T-cell (primary cell): ENCODE results near the gene RMI1. TPM values are rescaled to one million over a fixed set of nuclear protein-coding genes. Genes with fewer than 3 reads are reported as not detected.
A peak's percentile ranks its signal among the peaks of the same experiment; 100 is the strongest.

ENCODE experiments used
- ATAC-seq, 4 experiments: fragments of 200-7000 bp in 3 of 4; fragments of 150-1000 bp in 1 of 4; cut with Tn5 transposase; replicated peaks in 1 of 4; 1 replicate in 3 of 4; 2 replicates in 1 of 4; pipeline ENCODE4 v1.10.0; 2021; ENCODE audit warnings: moderate library complexity in 3 of 4, mild to moderate bottlenecking in 2 of 4, moderate number of reproducible peaks in 1 of 4
- CTCF ChIA-PET, 2 donors: fragments of 300-600 bp; sonication (Branson Sonifier 250); formaldehyde crosslinking; loops; one replicate each; lab custom pipeline; 2022; ENCODE audit warnings: antibody characterized with exemption in 2 of 2; lab: Charles Lee
- POLR2A ChIA-PET, 2 donors: fragments of 300-600 bp; sonication (Branson Sonifier 250); formaldehyde crosslinking; loops; one replicate each; lab custom pipeline; 2022; ENCODE audit warnings: antibody characterized with exemption in 2 of 2; lab: Charles Lee
- DNase-seq, 35 experiments: peaks; one replicate each; pipeline versions ENCODE4 v3.0.0 to v3.0.0-alpha.2; 2013 to 2023
- H3K27ac ChIP-seq: one replicate; pipeline ENCODE4 v1.5.1; 2013; ENCODE audit warnings: low read length
- H3K27me3 ChIP-seq, 2 experiments: replicated peaks in 1 of 2; 1 replicate in 1 of 2; 2 replicates in 1 of 2; pipeline versions ENCODE4 v1.6.1 to v1.7.0; 2013; ENCODE audit warnings: low read length in 1 of 2, mixed read lengths in 1 of 2; ENCODE audit not compliant: control insufficient read depth in 2 of 2, insufficient read depth in 2 of 2; ENCODE audit errors: extremely low read depth in 1 of 2
- H3K36me3 ChIP-seq, 2 donors: 1 replicate in 1 of 2; 2 replicates in 1 of 2; pipeline versions ENCODE4 v1.6.1 to v1.7.0; 2013; ENCODE audit warnings: low read length in 1 of 2; ENCODE audit not compliant: control insufficient read depth in 2 of 2, insufficient read depth in 1 of 2; ENCODE audit errors: extremely low read depth in 1 of 2
- H3K4me1 ChIP-seq, 2 experiments: 1 replicate in 1 of 2; 2 replicates in 1 of 2; pipeline versions ENCODE4 v1.6.1 to v1.7.0; 2013; ENCODE audit warnings: low read length in 2 of 2, mixed read lengths in 1 of 2; ENCODE audit not compliant: insufficient read depth in 2 of 2, control insufficient read depth in 1 of 2; ENCODE audit errors: extremely low read depth in 1 of 2
- H3K4me3 ChIP-seq, 2 donors: 1 replicate in 1 of 2; 2 replicates in 1 of 2; pipeline versions ENCODE4 v1.5.1 to v1.7.0; 2013; ENCODE audit warnings: mild to moderate bottlenecking in 2 of 2, low read length in 1 of 2, moderate library complexity in 1 of 2; ENCODE audit not compliant: control insufficient read depth in 1 of 2; ENCODE audit errors: extremely low read depth in 1 of 2
- H3K9me3 ChIP-seq: 2 replicates; pipeline ENCODE4 v1.7.0; 2013
- H3K27ac Mint-ChIP-seq, 2 donors: one replicate each; pipeline ENCODE4 v1.8.0; 2020 to 2021; ENCODE audit warnings: mild to moderate bottlenecking in 2 of 2, mixed read lengths in 2 of 2
- H3K27me3 Mint-ChIP-seq, 2 donors: one replicate each; pipeline ENCODE4 v1.8.0; 2021 to 2022; ENCODE audit warnings: mixed read lengths in 2 of 2
- H3K36me3 Mint-ChIP-seq: one replicate; pipeline ENCODE4 v1.8.0; 2021; ENCODE audit warnings: mixed read lengths
- H3K4me1 Mint-ChIP-seq, 3 donors: one replicate each; pipeline ENCODE4 v1.8.0; 2020 to 2022; ENCODE audit warnings: mixed read lengths in 3 of 3, mild to moderate bottlenecking in 1 of 3
- H3K4me3 Mint-ChIP-seq, 3 donors: one replicate each; pipeline ENCODE4 v1.8.0; 2020 to 2022; ENCODE audit warnings: mild to moderate bottlenecking in 3 of 3, mixed read lengths in 3 of 3, moderate library complexity in 3 of 3
- H3K9me3 Mint-ChIP-seq, 3 donors: one replicate each; pipeline ENCODE4 v1.8.0; 2020 to 2022; ENCODE audit warnings: mixed read lengths in 3 of 3
- WGBS: methylation state at CpG from one replicate; pipeline ENCODE4 v1.1.5; 2013; ENCODE audit warnings: missing lambda C conversion rate; ENCODE audit not compliant: insufficient coverage; 5-methylcytosine and 5-hydroxymethylcytosine counted together
- total RNA-seq, 35 experiments: library from RNA in 6 of 35; stranded (reverse) in 6 of 35; fragments of 120-200 nt in 1 of 35; gene quantifications; one replicate each; pipeline versions ENCODE4 v1.2.1 to v1.2.4 and lab custom pipeline; 2013 to 2026

RMI1 gene
- total RNA-seq (1 to 10 TPM; 2.3 to 6.9 (median 5.3) TPM), total RNA-seq (lab: John Stamatoyannopoulos, UW) (1.1 to 22.2 (median 4.3) reads per million in 29 experiments)
- 7.5 TPM for total RNA-seq (2013)

- Histone ChIP-seq H3K27ac (peak within 1 kb of the TSS; percentile 100), H3K36me3 (peaks cover 4 to 23% of the 10 kb centered on the region in 2 donors), H3K4me1 (peaks cover 7 to 27% of the 10 kb centered on the region in 2 experiments), H3K9me3 (no peaks in the 10 kb centered on the region), H3K27me3 (no peaks in the 10 kb centered on the region), H3K4me3 (peak within 1 kb of the TSS; percentile 99 to 100)
- Mint-ChIP-seq H3K4me3 (peak within 1 kb of the TSS; percentile 96 to 100 (median 99)), H3K27ac (peak within 1 kb of the TSS; percentile 96 to 100), H3K4me1 (peaks cover 40 to 49% (median 45%) of the 10 kb centered on the region in 3 donors), H3K36me3 (peaks cover 35% of the 10 kb centered on the region), H3K27me3 (no peaks in the 10 kb centered on the region), H3K9me3 (no peaks in the 10 kb centered on the region)
- WGBS = under 1% methylated on average over 53 of the region's 69 CpGs
- DNase-seq (peak; percentile 97 to 100 (median 99)), ATAC-seq (peak; percentile 77 to 82 (median 78))
- POLR2A ChIA-PET = interaction anchor here (0.6 to 1.1 kb wide), 4 partner anchors 10 to 356 kb away, joined by 3 to 8 read pairs (median 4); partner anchors contain the start of gene UBQLN1 (in 1 of the 2)
- CTCF ChIA-PET = interaction anchor here in 1 of 2 donors (1.0 to 1.2 kb wide), 2 partner anchors 12 to 59 kb away, joined by 3 to 4 read pairs; partner anchors contain the start of gene KIF27
Measured at GRCh38 chr9:83980395-83981125, at the start of gene RMI1. RMI1 (plus strand) TSS chr9:83980805; CDS start chr9:84000987, 20,182 bp downstream.

- H3K4me1 ChIP-seq = peaks cover 0 to 6% of the 10 kb centered on the region in 2 experiments
- ChIA-PET CTCF (no interaction called here), POLR2A (no interaction called here)
- Mint-ChIP-seq H3K36me3 (no peaks in the 10 kb centered on the region), H3K9me3 (no peaks in the 10 kb centered on the region), H3K27ac (no peak overlapping the region), H3K4me1 (peaks cover 10 to 11% (median 10%) of the 10 kb centered on the region in 3 donors), H3K27me3 (no peaks in the 10 kb centered on the region), H3K4me3 (no peak overlapping the region)
- no peaks in the 10 kb centered on the region for H3K27me3 ChIP-seq
- H3K9me3 ChIP-seq = no peaks in the 10 kb centered on the region
- no peaks in the 10 kb centered on the region for H3K36me3 ChIP-seq
- no peak overlapping the region for H3K4me3 ChIP-seq
- WGBS = 97% methylated on average over 4 of the region's 5 CpGs
- H3K27ac ChIP-seq = no peak overlapping the region
- no peak for DNase-seq
- ATAC-seq = no peak
Measured at GRCh38 chr9:83930881-83931280, 49.7 kb upstream of the RMI1 start.

- Mint-ChIP-seq H3K4me3 (no peak overlapping the region), H3K27me3 (no peaks in the 10 kb centered on the region), H3K9me3 (no peaks in the 10 kb centered on the region), H3K4me1 (peaks cover 10 to 11% (median 10%) of the 10 kb centered on the region in 3 donors), H3K36me3 (no peaks in the 10 kb centered on the region), H3K27ac (peak overlapping the region in 1 of 2 donors; percentile 61)
- H3K27me3 ChIP-seq = no peaks in the 10 kb centered on the region
- ATAC-seq (no peak), DNase-seq (no peak)
- no peaks in the 10 kb centered on the region for H3K9me3 ChIP-seq
- ChIA-PET POLR2A (no interaction called here), CTCF (interaction anchor here (0.8 to 0.9 kb wide), 2 partner anchors 7 to 241 kb away, joined by 7 to 8 read pairs; no protein-coding TSS in a partner anchor)
- no peak overlapping the region for H3K4me3 ChIP-seq
- WGBS = no CpG with 5 or more reads among the region's 2 CpGs
- no peaks in the 10 kb centered on the region for H3K36me3 ChIP-seq
- H3K27ac ChIP-seq = no peak overlapping the region
- peaks cover 0 to 6% of the 10 kb centered on the region in 2 experiments for H3K4me1 ChIP-seq
Measured at GRCh38 chr9:83932011-83932410, 48.6 kb upstream of the RMI1 start.

- H3K36me3 Mint-ChIP-seq = peaks cover under 1% of the 10 kb centered on the region
- Histone ChIP-seq H3K9me3 (no peaks in the 10 kb centered on the region), H3K27me3 (no peaks in the 10 kb centered on the region), H3K27ac (no peak overlapping the region), H3K4me1 (peaks cover 0 to 6% of the 10 kb centered on the region in 2 experiments), H3K36me3 (no peaks in the 10 kb centered on the region), H3K4me3 (no peak overlapping the region)
- ATAC-seq (no peak), DNase-seq (no peak)
- H3K9me3 Mint-ChIP-seq = no peaks in the 10 kb centered on the region
- ChIA-PET POLR2A (interaction anchor here in 1 of 2 donors (0.7 kb wide), 1 partner anchor 244 kb away, joined by 19 read pairs; no protein-coding TSS in a partner anchor), CTCF (interaction anchor here (0.8 to 1.0 kb wide), 3 partner anchors 8 to 328 kb away, joined by 3 to 8 read pairs (median 7); no protein-coding TSS in a partner anchor)
- WGBS = 70% methylated on average over 2 of the region's 5 CpGs
- no peak overlapping the region for H3K4me3 Mint-ChIP-seq
- no peak overlapping the region for H3K27ac Mint-ChIP-seq
- no peaks in the 10 kb centered on the region for H3K27me3 Mint-ChIP-seq
- H3K4me1 Mint-ChIP-seq = peaks cover 10 to 11% (median 10%) of the 10 kb centered on the region in 3 donors
Measured at GRCh38 chr9:83932851-83933250, 47.8 kb upstream of the RMI1 start.

- Histone ChIP-seq H3K9me3 (no peaks in the 10 kb centered on the region), H3K27me3 (no peaks in the 10 kb centered on the region), H3K4me3 (no peak overlapping the region), H3K4me1 (peaks cover 0 to 6% of the 10 kb centered on the region in 2 experiments), H3K36me3 (peaks cover 0 to 3% of the 10 kb centered on the region in 2 donors), H3K27ac (no peak overlapping the region)
- peaks cover 10 to 11% (median 10%) of the 10 kb centered on the region in 3 donors for H3K4me1 Mint-ChIP-seq
- no peak overlapping the region for H3K27ac Mint-ChIP-seq
- 100% methylated on average over 1 of the region's 3 CpGs for WGBS
- ChIA-PET CTCF (interaction anchor here (0.7 to 1.0 kb wide), 4 partner anchors 9 to 391 kb away, joined by 3 to 5 read pairs (median 4); no protein-coding TSS in a partner anchor), POLR2A (no interaction called here)
- peaks cover 6% of the 10 kb centered on the region for H3K36me3 Mint-ChIP-seq
- no peak overlapping the region for H3K4me3 Mint-ChIP-seq
- H3K27me3 Mint-ChIP-seq = no peaks in the 10 kb centered on the region
- H3K9me3 Mint-ChIP-seq = no peaks in the 10 kb centered on the region
- DNase-seq (no peak), ATAC-seq (no peak)
Measured at GRCh38 chr9:83933790-83934189, 46.8 kb upstream of the RMI1 start.

GRCh38 chr9:83934569-83935275 lies 45.9 kb upstream of the RMI1 start:
- H3K27me3 Mint-ChIP-seq = no peaks in the 10 kb centered on the region
- H3K36me3 Mint-ChIP-seq = peaks cover 11% of the 10 kb centered on the region
- peaks cover 10 to 11% (median 10%) of the 10 kb centered on the region in 3 donors for H3K4me1 Mint-ChIP-seq
- peaks cover 0 to 6% of the 10 kb centered on the region in 2 experiments for H3K4me1 ChIP-seq
- H3K9me3 ChIP-seq = no peaks in the 10 kb centered on the region
- DNase-seq = no peak
- no peak overlapping the region for H3K27ac ChIP-seq
- H3K4me3 Mint-ChIP-seq = no peak overlapping the region
- ChIA-PET POLR2A (interaction anchor here in 1 of 2 donors (0.6 kb wide), 1 partner anchor 61 kb away, joined by 3 read pairs; no protein-coding TSS in a partner anchor), CTCF (interaction anchor here (0.6 to 1.2 kb wide), 3 partner anchors 160 to 350 kb away, joined by 3 to 11 read pairs (median 3); no protein-coding TSS in a partner anchor)
- WGBS = 100% methylated on average over 1 of the region's 5 CpGs
- peaks cover 0 to 4% of the 10 kb centered on the region in 2 donors for H3K36me3 ChIP-seq
- H3K9me3 Mint-ChIP-seq = no peaks in the 10 kb centered on the region
- no peak for ATAC-seq
- H3K27me3 ChIP-seq = no peaks in the 10 kb centered on the region
- H3K4me3 ChIP-seq = no peak overlapping the region
- no peak overlapping the region for H3K27ac Mint-ChIP-seq
